Measurements from ENCODE around the gene HS3ST5.

- TF ChIP-seq, protein P1, sequence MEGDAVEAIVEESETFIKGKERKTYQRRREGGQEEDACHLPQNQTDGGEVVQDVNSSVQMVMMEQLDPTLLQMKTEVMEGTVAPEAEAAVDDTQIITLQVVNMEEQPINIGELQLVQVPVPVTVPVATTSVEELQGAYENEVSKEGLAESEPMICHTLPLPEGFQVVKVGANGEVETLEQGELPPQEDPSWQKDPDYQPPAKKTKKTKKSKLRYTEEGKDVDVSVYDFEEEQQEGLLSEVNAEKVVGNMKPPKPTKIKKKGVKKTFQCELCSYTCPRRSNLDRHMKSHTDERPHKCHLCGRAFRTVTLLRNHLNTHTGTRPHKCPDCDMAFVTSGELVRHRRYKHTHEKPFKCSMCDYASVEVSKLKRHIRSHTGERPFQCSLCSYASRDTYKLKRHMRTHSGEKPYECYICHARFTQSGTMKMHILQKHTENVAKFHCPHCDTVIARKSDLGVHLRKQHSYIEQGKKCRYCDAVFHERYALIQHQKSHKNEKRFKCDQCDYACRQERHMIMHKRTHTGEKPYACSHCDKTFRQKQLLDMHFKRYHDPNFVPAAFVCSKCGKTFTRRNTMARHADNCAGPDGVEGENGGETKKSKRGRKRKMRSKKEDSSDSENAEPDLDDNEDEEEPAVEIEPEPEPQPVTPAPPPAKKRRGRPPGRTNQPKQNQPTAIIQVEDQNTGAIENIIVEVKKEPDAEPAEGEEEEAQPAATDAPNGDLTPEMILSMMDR (IDR thresholded peaks at IDR 0.05), result no peak
- TF ChIP-seq POLR2A (IDR thresholded peaks at IDR 0.05), result no peak
Observed at GRCh38 chr6:114081730-114082129, 261.1 kb downstream of the HS3ST5 start.

All from prostate gland (tissue), 2 donors.